ENCODE results near the gene ST7. TPM values are rescaled to one million over a fixed set of nuclear protein-coding genes. Genes with fewer than 3 reads are reported as not detected.
"Not testable (repeated sequence)": the region's sequence is repeated elsewhere in the genome, so short reads cannot be mapped to it uniquely, and the experiment has no call there.

The ST7 gene
- total and polyA plus RNA-seq, 4 donors = 22.4 to 57.2 (median 41.6) TPM

- H3K27me3 ChIP-seq (ENCODE audit: control insufficient read depth in 3 of 3, insufficient read depth in 3 of 3, low read length in 2 of 3) = no peaks in the 10 kb centered on the region
- no peak overlapping the region for H3K27ac ChIP-seq (ENCODE audit: low read depth in 1 of 2, low read length in 1 of 2)
- no peak overlapping the region for H3K9ac ChIP-seq (ENCODE audit: insufficient read depth in 1 of 2, low read length in 2 of 2)
- H3K36me3 ChIP-seq (ENCODE audit: control insufficient read depth in 4 of 4, insufficient read depth in 4 of 4, low read length in 4 of 4) = peaks cover 0 to 2% (median 1%) of the 10 kb centered on the region in 4 donors
- H3K4me3 ChIP-seq = no peak overlapping the region
- peak; percentile 72 for TF ChIP-seq CTCF (IDR thresholded peaks at IDR 0.05; ENCODE audit: control extremely low read depth, extremely low read depth)
- ATAC-seq (ENCODE audit: insufficient read depth, low FRiP score) (peak; percentile 60), DNase-seq (peak; percentile 83 to 90 (median 86))
- 13% methylated on average over 7 of the region's 7 CpGs for WGBS, 2 donors
- no peaks in the 10 kb centered on the region for H3K9me3 ChIP-seq (ENCODE audit: control insufficient read depth in 4 of 4, insufficient read depth in 3 of 4, low read length in 3 of 4)
- peaks cover 0 to 12% (median 2%) of the 10 kb centered on the region in 5 donors for H3K4me1 ChIP-seq (ENCODE audit: control insufficient read depth in 5 of 5, insufficient read depth in 5 of 5, low read length in 5 of 5)
Measured at GRCh38 chr7:117119192-117119924, 166.1 kb downstream of the ST7 start.

GRCh38 chr7:117120321-117120720 is 167.0 kb downstream of the ST7 start:
- H3K27me3 ChIP-seq (ENCODE audit: control insufficient read depth in 3 of 3, insufficient read depth in 3 of 3, low read length in 2 of 3); H3K4me3 ChIP-seq; H3K27ac ChIP-seq (ENCODE audit: low read depth in 1 of 2, low read length in 1 of 2); DNase-seq; H3K9ac ChIP-seq (ENCODE audit: insufficient read depth in 1 of 2, low read length in 2 of 2); ATAC-seq (ENCODE audit: insufficient read depth, low FRiP score); H3K36me3 ChIP-seq (ENCODE audit: control insufficient read depth in 4 of 4, insufficient read depth in 4 of 4, low read length in 4 of 4); H3K9me3 ChIP-seq (ENCODE audit: control insufficient read depth in 4 of 4, insufficient read depth in 3 of 4, low read length in 3 of 4): not testable (repeated sequence)
- peaks cover 0 to 18% (median 7%) of the 10 kb centered on the region in 5 donors for H3K4me1 ChIP-seq (ENCODE audit: control insufficient read depth in 5 of 5, insufficient read depth in 5 of 5, low read length in 5 of 5)
- WGBS, 2 donors = 95 to 96% methylated on average over 1 of the region's 1 CpG

- WGBS, 2 donors = 94 to 95% methylated on average over 1 of the region's 1 CpG
- not testable (repeated sequence) for DNase-seq; H3K9ac ChIP-seq (ENCODE audit: insufficient read depth in 1 of 2, low read length in 2 of 2); H3K9me3 ChIP-seq (ENCODE audit: control insufficient read depth in 4 of 4, insufficient read depth in 3 of 4, low read length in 3 of 4); H3K27me3 ChIP-seq (ENCODE audit: control insufficient read depth in 3 of 3, insufficient read depth in 3 of 3, low read length in 2 of 3); H3K4me3 ChIP-seq; ATAC-seq (ENCODE audit: insufficient read depth, low FRiP score); H3K36me3 ChIP-seq (ENCODE audit: control insufficient read depth in 4 of 4, insufficient read depth in 4 of 4, low read length in 4 of 4); H3K27ac ChIP-seq (ENCODE audit: low read depth in 1 of 2, low read length in 1 of 2)
- peaks cover 0 to 26% (median 15%) of the 10 kb centered on the region in 5 donors for H3K4me1 ChIP-seq (ENCODE audit: control insufficient read depth in 5 of 5, insufficient read depth in 5 of 5, low read length in 5 of 5)
Measured at GRCh38 chr7:117122036-117122435, 168.7 kb downstream of the ST7 start.

GRCh38 chr7:117122536-117122935 is 169.2 kb downstream of the ST7 start:
- no peak for DNase-seq
- H3K4me1 ChIP-seq (ENCODE audit: control insufficient read depth in 5 of 5, insufficient read depth in 5 of 5, low read length in 5 of 5) = peaks cover 0 to 31% (median 17%) of the 10 kb centered on the region in 5 donors
- H3K27ac ChIP-seq (ENCODE audit: low read depth in 1 of 2, low read length in 1 of 2) = no peak overlapping the region
- TF ChIP-seq CTCF (IDR thresholded peaks at IDR 0.05; ENCODE audit: control extremely low read depth, extremely low read depth) = no peak
- H3K27me3 ChIP-seq (ENCODE audit: control insufficient read depth in 3 of 3, insufficient read depth in 3 of 3, low read length in 2 of 3) = no peaks in the 10 kb centered on the region
- no peak for ATAC-seq (ENCODE audit: insufficient read depth, low FRiP score)
- H3K4me3 ChIP-seq = no peak overlapping the region
- H3K9ac ChIP-seq (ENCODE audit: insufficient read depth in 1 of 2, low read length in 2 of 2) = no peak overlapping the region
- H3K9me3 ChIP-seq (ENCODE audit: control insufficient read depth in 4 of 4, insufficient read depth in 3 of 4, low read length in 3 of 4) = no peaks in the 10 kb centered on the region
- H3K36me3 ChIP-seq (ENCODE audit: control insufficient read depth in 4 of 4, insufficient read depth in 4 of 4, low read length in 4 of 4) = peaks cover 0 to 2% (median 1%) of the 10 kb centered on the region in 4 donors
